Stimulated activated CD8-positive, alpha-beta memory T cell treated with anti-CD3 and anti-CD28 coated beads, Interleukin-4, amount 100 ng/mL, for 1 hour (primary cell): Measurements from ENCODE around the gene NXPH4.
A peak's percentile ranks its signal among the peaks of the same experiment; 100 is the strongest.

Experiments used
- DNase-seq, 2 donors: peaks; one replicate each; pipeline ENCODE4 v3.0.0-alpha.2; 2020; ENCODE audit warnings: low read depth in 2 of 2, low spot score in 1 of 2

Gene NXPH4

DNA sequence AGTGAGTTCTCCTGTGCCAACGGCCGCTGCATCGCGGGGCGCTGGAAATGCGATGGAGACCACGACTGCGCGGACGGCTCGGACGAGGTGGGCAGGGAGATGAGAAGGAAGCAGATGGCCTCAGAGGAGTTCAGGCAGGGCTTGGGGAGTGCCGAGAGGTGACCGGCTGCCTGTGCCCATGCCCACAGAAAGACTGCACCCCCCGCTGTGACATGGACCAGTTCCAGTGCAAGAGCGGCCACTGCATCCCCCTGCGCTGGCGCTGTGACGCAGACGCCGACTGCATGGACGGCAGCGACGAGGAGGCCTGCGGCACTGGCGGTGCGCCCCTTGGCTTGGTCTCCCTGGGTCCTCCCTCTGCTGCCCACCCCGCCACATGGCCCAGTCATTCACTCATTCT, 13.4 kb upstream of the NXPH4 start:
- no peak for DNase-seq

- DNase-seq = no peak
Measured at GRCh38 chr12:57203791-57204190, 12.8 kb upstream of the NXPH4 start.

DNA sequence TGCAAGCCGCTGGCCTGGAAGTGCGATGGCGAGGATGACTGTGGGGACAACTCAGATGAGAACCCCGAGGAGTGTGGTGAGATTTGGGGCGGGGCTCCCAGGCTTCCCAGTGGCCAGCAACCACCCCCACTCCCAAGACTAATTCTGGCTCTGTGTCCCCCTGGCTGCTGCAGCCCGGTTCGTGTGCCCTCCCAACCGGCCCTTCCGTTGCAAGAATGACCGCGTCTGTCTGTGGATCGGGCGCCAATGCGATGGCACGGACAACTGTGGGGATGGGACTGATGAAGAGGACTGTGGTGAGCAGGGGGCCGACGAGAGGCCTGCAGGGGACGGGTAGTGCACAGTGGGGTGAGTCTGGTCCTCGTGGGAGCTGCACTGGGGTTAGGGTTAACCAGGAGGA, 12.1 kb upstream of the NXPH4 start:
- DNase-seq = no peak

- DNase-seq = no peak
Measured at GRCh38 chr12:57205186-57205585, 11.4 kb upstream of the NXPH4 start.

- no peak for DNase-seq
Measured at GRCh38 chr12:57205931-57206330, 10.7 kb upstream of the NXPH4 start.

GRCh38 chr12:57207731-57208630, 8.6 kb upstream of the NXPH4 start:
- no peak for DNase-seq

GRCh38 chr12:57208631-57209282, 7.8 kb upstream of the NXPH4 start:
- DNase-seq = no peak

GRCh38 chr12:57209916-57210315, 6.7 kb upstream of the NXPH4 start:
- no peak for DNase-seq

GRCh38 chr12:57210461-57210860, 6.1 kb upstream of the NXPH4 start:
- no peak for DNase-seq

DNA sequence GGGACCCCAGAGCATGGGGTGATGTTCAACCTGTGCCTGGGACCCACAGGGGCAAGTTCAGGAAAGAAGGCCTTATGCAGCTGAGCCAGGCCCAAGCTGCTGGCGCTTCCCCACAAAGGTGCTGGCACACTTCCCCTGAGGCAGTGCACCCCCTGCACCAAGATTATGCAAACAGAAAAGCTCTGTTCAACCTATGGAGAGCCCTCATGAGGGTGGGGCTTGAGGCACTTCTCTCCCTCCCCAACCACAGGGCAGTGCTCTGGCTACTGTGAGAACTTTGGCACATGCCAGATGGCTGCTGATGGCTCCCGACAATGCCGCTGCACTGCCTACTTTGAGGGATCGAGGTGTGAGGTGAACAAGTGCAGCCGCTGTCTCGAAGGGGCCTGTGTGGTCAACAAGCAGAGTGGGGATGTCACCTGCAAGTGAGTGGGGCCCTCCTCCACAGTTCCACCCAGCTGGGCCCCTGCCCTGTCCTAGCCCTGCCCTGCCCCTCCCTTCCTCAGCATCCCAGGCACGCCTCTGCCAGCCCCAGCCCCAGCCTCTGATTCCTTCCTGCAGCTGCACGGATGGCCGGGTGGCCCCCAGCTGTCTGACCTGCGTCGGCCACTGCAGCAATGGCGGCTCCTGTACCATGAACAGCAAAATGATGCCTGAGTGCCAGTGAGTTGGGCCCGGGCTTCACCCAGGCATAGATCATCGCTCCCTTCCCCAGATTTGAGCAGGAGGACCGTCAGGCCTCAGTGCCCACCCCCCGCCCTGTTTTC, 5.5 kb upstream of the NXPH4 start:
- no peak for DNase-seq

- DNase-seq = no peak
Measured at GRCh38 chr12:57211791-57212700, 4.5 kb upstream of the NXPH4 start.

DNA sequence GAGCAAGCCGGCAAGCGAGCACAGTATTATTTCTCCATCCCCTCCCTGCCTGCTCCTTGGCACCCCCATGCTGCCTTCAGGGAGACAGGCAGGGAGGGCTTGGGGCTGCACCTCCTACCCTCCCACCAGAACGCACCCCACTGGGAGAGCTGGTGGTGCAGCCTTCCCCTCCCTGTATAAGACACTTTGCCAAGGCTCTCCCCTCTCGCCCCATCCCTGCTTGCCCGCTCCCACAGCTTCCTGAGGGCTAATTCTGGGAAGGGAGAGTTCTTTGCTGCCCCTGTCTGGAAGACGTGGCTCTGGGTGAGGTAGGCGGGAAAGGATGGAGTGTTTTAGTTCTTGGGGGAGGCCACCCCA, 3.9 kb upstream of the NXPH4 start:
- DNase-seq = no peak

DNA sequence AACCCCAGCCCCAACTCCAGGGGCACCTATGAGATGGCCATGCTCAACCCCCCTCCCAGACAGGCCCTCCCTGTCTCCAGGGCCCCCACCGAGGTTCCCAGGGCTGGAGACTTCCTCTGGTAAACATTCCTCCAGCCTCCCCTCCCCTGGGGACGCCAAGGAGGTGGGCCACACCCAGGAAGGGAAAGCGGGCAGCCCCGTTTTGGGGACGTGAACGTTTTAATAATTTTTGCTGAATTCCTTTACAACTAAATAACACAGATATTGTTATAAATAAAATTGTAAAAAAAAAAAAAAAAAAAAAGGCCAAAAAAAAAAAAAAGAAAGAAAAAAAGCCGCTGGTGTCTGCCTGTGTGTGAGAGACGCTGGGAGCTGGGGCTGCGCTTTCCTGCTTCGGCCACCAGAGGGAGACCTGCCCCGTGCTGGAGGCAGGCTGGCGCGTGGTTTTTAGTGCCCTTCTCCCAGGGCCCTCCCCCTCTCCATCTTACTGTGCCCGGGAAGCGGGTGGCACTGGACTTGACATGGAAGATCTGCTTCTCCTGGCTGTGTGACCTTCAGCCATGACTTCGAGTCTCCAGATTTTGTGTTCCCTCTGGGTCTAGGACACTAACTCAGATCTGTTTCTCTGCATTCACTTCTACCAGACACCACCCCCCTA, 3.4 kb upstream of the NXPH4 start:
- peak; percentile 69 to 71 for DNase-seq

DNA sequence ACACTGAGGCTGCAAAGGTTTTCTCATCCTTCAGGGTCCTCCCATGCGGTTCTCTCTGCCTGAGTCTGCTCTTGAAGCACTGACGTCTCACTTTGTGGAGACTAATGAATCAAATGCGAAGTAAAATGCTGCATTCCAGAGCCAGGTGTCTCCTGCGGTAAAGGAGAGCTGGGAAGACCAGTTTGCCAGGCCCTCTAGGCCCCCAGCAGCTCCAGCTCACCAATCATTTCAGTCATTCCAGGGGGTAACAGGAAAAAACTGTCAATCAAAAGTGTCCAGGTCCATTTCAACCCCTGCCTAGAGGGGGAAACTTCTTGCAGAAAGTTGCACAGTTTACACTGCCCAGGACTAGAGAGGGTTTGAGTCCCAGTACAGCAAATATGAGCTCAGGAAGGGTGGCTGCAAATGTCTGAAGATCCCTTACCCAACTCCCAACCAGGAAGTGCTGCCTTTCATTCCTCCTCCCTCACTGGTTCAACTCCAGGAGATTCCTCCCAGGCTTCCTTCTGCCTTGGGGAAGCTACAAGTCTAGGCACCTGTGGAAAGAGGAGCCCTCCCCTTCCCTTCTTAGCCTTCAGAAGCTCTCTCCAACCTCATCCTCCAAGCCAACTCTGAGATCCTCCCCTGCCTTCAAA, 2.7 kb upstream of the NXPH4 start:
- DNase-seq = no peak

DNA sequence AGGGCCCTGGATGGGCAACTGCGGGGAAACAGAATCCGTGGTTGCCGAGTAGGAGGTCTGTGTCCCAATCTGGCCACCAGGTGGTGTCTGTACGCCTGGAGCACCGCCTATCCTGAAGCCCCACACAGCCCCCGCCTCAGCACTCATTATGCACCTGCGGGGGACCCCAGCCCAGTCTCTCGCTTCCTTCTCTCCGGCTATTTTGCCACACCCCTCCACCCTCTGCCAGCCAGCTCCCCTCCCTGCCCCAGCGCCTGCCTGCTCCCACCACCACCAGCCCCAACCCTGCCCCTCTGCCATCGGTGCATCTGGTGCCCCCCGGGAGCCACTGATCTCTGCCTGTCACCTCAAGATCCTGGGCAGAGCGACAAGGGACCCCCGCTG, 2.2 kb upstream of the NXPH4 start:
- peak in 1 of 2 donors; percentile 47 for DNase-seq

GRCh38 chr12:57215065-57215464, 1.5 kb upstream of the NXPH4 start:
- no peak for DNase-seq

- no peak for DNase-seq
Measured at GRCh38 chr12:57215668-57216013, 953 bp upstream of the NXPH4 start.

- no peak for DNase-seq
Measured at GRCh38 chr12:57216921-57217879, 606 bp downstream of the NXPH4 start.
